Embryonic facial prominence (tissue), 1 donor: Measurements from ENCODE around the gene TRPM1.

ENCODE experiments used
- DNase-seq: peaks from one replicate; pipeline ENCODE4 v3.0.0-alpha.2; 2016; ENCODE audit errors: extremely low spot score

TRPM1 gene

GRCh38 chr15:31101262-31102038 is at the start of gene TRPM1:
TSS of gene TRPM1 (minus strand) at chr15:31101725. CDS start at chr15:31081355, 20,370 bp downstream.
- no peak for DNase-seq

DNA sequence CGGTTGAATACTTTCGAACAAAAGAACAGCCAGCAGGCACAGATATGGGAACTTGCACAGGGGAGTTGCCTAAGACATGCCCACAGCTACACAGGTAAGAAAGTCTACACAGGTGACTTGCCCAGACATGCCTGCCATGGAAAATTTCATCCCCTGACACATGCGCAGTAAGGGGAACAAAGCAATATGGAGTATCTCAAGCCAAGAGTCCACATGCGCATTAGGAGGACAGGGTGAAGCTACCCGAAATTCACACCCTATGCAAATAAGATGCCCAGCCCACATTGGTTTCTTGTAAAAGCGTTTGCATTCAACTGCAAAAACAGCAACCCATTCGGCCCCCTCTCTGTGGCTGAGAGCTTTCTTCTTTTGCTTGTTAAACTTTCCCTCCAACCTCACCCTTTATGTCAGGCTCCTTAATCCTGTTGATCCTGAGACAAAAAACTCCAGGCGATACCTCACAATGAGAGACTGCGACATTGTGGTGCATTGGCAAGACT is 49.3 kb upstream of the TRPM1 start:
- no peak for DNase-seq

DNA sequence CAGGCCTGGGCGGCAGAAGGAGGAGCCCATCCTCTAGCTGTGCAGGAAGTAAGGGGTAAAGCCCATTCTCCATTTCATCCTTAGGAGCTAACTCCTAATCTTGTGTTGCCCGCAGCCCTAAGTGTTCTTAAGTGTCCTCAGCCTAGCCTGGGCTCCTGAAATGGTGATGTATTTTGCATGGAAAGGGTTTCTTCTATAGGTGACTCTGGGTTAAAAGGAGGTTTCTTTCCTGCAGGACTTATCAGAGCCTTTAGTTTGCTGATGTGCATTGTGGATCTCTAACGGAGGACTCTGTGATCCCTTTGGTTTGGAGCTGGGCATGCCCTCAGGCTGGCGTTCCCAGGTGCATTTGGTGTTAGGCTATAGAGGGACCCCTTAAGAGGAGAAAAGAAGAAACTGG is 48.5 kb upstream of the TRPM1 start:
- DNase-seq = no peak

GRCh38 chr15:31149088-31149505 is 47.6 kb upstream of the TRPM1 start:
- DNase-seq = no peak

DNA sequence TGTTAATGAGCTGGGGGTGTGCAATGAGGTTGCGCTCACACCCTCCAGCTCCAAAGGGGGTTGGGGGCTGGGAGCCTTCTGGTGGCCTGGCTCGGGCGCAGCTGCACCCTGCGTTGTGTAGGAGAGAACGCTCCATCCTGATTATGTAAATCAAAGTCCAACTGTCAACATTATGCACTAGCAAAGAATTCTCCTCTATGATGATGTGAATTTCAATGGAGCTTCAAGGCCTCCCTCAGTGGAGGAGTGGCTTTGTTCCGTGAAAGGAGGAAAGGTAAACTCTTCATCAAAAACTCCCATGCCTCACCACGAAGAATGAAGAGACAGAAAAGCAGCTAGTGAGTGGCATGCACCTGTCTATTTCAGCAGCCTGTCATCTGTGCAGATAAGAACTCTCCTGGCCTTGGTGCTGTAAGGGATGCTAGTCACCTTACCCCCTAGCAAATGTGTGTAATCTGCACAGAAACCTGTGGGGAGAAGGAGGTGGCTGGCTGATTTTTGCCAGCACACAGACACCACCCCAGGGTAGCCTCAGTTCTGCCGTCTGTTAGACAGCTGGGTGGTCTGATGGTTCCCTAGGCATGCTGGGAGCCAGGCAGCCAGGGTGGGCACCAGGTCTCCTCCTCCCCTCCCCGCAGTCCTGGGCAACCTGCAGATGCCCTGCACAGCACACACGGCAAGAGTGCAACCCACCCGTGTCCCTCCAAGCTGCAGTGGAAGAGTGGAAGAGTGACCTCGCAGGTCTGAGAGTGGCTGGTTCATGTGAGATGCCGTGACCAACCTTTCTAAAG is 47.0 kb upstream of the TRPM1 start:
- DNase-seq = no peak

GRCh38 chr15:31147944-31148296 is 46.4 kb upstream of the TRPM1 start:
- DNase-seq = no peak

- DNase-seq = no peak
Observed at GRCh38 chr15:31147456-31147855, 45.9 kb upstream of the TRPM1 start.

DNA sequence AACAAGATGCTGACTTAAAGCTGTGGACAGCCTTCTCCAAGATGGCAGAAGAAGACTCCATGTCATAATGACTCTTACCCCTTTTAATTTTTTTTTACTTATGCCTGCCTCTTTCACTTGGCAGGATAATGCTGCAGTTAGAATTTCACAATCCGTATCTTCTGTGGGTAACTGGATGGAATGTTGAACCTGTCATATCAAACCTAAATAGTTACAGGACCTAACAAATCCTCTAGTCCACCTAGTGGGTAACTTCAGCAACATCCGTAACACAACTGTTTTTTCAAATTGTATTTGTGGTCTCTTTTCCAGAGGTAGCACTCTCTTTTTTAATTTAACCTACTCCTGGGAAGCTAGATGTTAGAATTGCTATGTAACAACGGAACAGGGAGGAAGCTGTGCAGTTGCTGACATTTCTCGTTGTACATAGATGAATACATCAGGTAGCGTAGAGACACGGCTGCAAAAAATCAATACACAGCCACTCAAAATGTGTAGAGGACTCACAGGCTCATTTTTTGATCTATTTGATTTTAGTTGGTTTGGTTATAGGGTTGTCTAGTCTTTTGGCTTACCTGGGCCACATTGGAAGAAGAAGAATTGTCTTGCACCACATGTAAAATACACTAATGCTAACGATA is 43.9 kb upstream of the TRPM1 start:
- DNase-seq = no peak

- DNase-seq = no peak
Observed at GRCh38 chr15:31141792-31142191, 40.3 kb upstream of the TRPM1 start.

DNA sequence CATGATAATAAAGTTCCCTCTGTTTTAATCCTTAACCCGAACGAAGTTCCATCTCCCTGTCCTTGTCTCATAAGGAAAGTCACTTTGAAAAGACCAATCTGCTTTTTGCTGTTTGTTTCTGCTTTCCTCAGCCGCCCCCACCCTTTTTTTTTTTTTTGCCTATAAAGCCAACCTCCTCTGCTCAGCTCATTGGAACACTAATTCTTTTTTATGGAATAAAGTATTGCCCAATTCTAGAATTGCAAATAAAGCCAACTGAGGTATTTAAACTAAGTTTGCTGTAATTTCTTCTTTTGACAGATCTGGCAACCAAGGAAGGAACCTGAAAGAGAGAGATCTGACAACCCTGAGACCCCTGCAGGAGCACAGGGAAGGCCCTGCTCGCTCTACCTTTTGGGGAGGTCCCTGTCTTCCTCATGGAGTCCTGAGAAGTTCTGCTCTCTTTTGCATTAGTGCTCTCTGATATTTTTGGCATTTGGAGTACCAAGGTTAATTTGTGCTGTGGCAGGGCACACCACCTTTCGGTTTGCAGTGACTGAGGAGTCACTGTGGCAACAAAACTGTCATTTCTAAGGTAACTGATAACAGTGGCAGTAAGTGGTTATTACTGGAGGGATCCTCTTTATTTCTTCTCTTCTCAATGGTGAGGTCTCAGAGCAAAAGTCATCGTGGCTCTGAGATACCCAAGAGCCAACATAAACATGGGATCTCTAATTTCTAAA is 35.2 kb upstream of the TRPM1 start:
- DNase-seq = no peak

DNA sequence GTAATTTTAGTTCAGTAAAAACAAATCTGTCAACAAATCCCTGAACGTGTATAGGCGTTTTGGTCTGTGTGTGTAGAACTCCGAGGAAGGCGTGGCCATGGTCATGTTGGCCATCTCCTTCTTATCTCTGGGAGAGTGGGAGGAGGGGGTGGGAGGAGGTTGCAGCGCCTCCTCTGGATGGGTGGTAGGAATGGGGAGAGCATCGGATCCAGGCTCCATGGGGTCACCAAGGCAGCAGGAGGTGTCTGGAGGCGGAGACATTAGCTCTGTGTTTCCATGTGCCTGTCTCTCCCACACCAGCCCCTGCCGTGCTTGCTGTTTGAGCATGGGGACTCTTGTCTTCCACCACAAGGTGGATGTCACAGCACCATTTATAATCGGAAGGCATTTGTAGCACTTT is 34.5 kb upstream of the TRPM1 start:
- no peak for DNase-seq

GRCh38 chr15:31135523-31135922 is 34.0 kb upstream of the TRPM1 start:
- DNase-seq = no peak

- no peak for DNase-seq
Observed at GRCh38 chr15:31133890-31134289, 32.4 kb upstream of the TRPM1 start.

GRCh38 chr15:31131853-31132375 is 30.4 kb upstream of the TRPM1 start:
- no peak for DNase-seq

DNA sequence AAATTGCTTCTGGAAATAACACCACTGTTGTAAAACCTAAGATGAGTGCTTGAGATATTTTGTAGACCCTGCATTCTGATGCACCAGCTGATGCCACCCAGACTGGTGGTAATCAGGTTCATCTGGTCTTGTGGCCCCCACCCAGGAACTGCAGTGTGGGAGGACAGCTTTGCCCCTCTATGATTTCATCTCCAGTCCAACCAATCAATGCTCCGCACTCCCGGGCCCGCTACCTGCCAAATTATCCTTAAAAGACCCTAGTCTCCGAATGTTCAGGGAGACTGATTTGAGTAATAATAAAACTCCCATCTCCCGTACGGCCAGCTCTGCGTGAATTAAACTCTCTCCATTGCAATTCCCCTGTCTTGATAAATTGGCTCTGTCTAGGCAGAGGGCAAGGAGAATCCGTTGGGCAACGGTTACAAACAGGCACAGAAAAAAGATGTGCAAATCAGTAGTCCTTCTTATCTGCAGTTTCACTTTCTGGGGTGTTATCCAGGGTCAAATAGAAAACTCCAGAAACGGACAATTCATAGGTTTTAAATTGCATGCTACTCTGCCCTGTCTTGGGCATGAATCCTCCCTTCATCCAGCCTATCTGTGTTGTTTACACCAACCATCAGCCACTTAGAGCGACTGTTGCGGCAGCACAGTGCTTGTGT is 29.2 kb upstream of the TRPM1 start:
- no peak for DNase-seq

DNA sequence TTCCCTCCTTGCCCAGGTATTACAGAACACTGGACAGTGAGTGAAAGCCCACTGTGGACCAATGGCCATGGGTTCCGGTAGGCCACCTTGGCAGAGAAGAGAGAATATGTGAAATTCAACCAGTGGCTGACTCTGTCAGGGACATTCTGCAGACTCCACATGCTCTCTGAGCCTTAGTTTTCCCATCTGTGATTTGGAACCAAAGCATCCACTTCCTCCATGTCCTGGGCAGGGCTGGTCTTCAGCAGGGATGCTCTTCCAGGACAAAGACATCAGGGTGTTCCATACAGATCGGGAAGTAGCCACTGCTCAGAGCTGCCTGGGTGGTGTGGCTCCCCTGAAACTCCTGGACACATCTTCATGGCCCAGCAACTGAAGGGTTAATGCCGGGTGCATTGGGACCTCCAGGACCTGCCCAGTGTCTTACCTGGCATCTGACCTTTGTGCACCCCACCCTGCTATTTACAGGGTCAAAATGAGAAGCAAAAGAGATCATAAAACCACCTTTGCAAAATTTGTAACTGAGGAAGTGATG is 28.3 kb upstream of the TRPM1 start:
- DNase-seq = no peak

DNA sequence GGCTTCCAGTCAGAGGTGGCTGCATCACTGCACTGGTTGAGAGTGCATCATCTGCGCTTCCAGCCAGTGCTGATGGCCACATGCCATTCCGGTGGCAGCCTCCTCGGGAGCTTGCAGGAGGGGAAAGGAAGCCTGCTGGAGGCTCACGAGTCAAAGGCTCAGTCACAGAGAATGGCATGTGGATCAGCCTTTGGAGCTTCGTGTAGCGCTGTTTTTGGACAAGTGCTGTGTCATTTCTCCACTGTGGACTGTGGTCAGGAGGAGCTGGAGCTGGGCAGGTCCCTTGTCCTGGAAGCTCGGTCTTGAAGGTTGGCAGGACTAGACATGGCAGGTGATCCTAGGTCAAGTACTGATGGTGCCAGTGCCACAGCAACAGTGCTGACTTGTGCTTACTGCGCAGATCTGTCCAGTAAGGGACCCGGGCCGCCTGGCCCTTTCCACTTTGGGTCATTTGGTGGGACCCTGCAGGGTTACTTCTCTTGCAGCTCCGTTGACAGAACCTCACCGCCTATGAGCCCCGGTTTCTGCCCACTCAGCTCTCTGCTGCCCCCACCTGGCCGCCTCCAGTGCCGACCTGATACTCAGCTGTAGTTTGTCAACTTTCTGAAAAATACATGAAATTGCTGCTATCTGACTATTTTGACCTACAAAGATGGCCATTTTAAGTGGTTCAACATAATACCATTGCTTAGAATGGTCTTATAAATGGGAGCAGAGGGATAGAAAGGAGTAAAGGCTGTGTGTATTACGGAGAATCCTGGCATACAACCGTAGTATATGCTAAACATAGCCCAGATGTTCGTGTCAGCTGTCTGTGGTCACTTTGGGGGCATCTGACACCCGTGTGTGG is 27.6 kb upstream of the TRPM1 start:
- no peak for DNase-seq

GRCh38 chr15:31128477-31128876 is 27.0 kb upstream of the TRPM1 start:
- no peak for DNase-seq

- no peak for DNase-seq
Observed at GRCh38 chr15:31127596-31128261, 26.2 kb upstream of the TRPM1 start.
